ENCODE results near the gene FN3K.

- no peak for TF ChIP-seq BACH2 (CRISPR knock-in tag; IDR thresholded peaks at IDR 0.05; ENCODE audit: borderline replicate concordance)
- TF ChIP-seq, protein P1, sequence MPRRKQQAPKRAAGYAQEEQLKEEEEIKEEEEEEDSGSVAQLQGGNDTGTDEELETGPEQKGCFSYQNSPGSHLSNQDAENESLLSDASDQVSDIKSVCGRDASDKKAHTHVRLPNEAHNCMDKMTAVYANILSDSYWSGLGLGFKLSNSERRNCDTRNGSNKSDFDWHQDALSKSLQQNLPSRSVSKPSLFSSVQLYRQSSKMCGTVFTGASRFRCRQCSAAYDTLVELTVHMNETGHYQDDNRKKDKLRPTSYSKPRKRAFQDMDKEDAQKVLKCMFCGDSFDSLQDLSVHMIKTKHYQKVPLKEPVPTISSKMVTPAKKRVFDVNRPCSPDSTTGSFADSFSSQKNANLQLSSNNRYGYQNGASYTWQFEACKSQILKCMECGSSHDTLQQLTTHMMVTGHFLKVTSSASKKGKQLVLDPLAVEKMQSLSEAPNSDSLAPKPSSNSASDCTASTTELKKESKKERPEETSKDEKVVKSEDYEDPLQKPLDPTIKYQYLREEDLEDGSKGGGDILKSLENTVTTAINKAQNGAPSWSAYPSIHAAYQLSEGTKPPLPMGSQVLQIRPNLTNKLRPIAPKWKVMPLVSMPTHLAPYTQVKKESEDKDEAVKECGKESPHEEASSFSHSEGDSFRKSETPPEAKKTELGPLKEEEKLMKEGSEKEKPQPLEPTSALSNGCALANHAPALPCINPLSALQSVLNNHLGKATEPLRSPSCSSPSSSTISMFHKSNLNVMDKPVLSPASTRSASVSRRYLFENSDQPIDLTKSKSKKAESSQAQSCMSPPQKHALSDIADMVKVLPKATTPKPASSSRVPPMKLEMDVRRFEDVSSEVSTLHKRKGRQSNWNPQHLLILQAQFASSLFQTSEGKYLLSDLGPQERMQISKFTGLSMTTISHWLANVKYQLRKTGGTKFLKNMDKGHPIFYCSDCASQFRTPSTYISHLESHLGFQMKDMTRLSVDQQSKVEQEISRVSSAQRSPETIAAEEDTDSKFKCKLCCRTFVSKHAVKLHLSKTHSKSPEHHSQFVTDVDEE (CRISPR knock-in tag; IDR thresholded peaks at IDR 0.05): no peak
- TF ChIP-seq CSRNP3 (CRISPR knock-in tag; IDR thresholded peaks at IDR 0.05): no peak
- no peak for TF ChIP-seq ISL1 (CRISPR knock-in tag; IDR thresholded peaks at IDR 0.05)
Observed at GRCh38 chr17:82797061-82797460, 61.6 kb downstream of the FN3K start.

Data from SK-N-SH treated with all-trans-retinoic acid at 6 μM for 48 hours (cell line).